Hindlimb muscle (tissue), 1 donor: ENCODE data around the gene APMAP. TPM values are rescaled to one million over a fixed set of nuclear protein-coding genes. Genes with fewer than 3 reads are reported as not detected.
"Not testable (repeated sequence)": the region's sequence is repeated elsewhere in the genome, so short reads cannot be mapped to it uniquely, and the experiment has no call there.

ENCODE experiments used
- DNase-seq: peaks from one replicate; pipeline ENCODE4 v3.0.0-alpha.2; 2013
- polyA plus RNA-seq: library from polyadenylated mRNA; unstranded; fragments of 120-200 nt; gene quantifications from one replicate; pipeline ENCODE4 v1.2.1, GENCODE V29; 2013; ENCODE audit not compliant: insufficient read length

Gene APMAP
- polyA plus RNA-seq, 1 donor: 47.5 TPM

DNA sequence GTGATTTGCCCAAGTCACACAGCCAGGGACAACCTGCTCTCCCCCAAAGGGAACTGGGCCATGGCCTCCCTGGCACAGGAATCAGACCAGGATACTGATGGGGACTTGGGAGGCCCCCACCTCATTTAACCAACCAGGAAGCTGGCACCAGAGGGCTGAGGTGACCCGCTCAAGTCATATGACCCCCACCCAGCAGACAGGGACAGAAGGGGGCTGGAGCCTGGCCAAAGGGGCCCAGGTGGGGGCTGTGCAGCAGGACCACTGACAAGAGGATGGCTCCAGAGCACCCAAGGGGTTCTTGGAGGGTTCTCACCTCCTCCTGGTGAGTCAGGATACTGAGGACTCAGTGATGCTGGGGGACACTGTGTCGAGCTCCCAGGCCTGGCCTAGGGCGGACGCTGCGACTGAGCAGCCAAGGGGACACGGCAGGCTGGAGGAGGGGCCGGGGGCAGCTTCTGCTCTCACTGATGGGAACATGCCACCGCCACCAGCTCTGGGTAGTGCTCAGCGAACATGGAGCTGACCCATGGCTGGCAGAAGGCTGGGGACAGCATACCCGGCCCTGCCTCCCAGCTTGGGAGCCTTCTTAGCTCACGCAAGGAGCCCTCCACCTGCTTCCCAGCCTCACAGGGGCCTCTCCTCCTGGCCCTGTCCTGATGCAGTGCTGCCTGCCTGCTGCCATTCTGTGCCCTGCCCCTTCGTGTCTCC is 42.3 kb downstream of the APMAP start:
- no peak for DNase-seq

DNA sequence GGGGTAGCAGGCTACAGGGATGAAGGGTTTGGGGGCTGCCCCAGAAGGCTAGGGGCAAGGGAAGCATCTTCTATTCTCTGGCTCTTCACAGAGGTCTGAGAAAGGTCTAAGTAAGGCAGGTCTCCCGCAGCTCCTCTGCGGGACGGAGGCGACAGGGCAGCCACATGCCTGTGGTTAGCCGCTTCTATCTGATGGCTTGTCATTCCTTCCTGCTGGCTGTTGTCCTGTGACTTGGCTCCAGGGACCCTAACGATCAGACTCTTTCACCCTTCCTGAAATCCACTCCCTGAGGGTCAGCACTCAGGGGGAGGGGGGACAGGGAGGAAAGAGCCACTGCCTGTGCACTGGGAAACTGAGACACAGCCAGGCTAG is 42.8 kb downstream of the APMAP start:
- no peak for DNase-seq

DNA sequence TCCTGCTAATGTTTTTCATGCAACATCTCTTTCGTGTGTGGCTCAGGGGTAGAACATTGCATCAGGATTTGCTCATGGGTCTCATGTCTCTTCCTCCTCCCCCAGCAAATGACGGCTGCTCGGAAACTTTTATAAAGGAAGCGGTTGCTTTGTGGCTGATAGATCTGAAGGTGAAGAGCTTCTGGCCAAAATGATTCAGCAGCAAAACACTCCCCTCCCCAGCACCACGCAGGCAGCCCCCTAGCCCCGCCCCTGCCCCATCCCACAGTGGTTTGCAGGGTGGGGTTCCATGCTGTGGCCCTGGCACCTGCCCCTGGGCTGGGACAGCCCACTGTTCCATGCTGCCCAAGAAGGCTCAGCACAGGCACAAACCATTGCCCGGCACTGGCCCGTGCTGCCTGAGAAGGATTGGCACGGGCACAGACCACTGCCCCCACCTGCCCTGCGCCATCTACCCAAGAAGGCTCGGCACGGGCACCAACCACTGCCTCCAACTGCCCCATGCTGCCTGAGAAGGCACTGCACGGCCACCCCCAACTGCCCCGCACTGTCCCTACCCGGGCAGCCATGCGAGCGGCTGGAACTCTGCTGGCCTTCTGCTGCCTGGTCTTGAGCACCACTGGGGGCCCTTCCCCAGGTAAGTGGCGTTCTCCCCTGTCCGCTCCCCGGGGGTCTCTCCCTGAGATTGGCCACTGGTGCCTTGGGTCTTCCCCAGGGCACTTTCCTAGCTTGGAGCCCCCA is 43.4 kb downstream of the APMAP start, which contains the start of gene CST7:
Gene CST7, plus strand, starts transcription at position 331 of the 741 bp plus-strand sequence. Its CDS starts 237 bp downstream, at position 568.
- DNase-seq: no peak

DNA sequence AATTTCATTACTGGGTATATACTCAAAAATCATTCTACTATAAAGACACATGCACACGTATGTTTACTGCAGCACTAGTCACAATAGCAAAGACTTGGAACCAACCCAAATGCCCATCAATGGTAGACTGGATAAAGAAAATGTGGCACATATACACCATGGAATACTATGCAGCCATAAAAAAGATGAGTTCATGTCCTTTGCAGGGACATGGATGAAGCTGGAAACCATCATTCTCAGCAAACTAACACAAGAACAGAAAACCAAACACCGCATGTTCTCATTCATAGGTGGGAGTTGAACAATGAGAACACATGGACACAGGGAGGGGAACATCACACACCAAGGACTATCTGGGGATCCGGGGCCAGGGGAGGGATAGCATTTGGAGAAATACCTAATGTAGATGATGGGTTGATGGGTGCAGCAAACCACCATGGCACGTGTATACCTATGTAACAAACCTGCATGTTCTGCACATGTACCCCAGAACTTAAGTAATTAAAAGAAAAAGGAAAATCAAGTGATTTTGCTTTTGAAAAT is 44.1 kb downstream of the APMAP start:
- not testable (repeated sequence) for DNase-seq

DNA sequence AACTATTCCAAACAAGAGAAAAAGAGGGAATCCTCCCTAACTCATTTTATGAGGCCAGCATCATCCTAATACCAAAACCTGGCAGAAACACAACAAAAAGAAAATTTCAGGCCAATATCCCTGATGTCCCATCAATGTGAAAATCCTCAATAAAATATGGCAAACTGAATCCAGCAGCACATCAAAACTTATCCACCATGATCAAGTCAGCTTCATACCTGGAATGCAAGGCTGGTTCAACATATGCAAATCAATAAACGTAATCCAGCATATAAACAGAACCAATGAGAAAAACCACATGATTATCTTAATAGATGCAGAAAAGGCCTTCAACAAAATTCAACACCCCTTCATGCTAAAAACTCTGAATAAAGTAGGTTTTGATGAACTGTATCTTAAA is 46.2 kb downstream of the APMAP start:
- not testable (repeated sequence) for DNase-seq

DNA sequence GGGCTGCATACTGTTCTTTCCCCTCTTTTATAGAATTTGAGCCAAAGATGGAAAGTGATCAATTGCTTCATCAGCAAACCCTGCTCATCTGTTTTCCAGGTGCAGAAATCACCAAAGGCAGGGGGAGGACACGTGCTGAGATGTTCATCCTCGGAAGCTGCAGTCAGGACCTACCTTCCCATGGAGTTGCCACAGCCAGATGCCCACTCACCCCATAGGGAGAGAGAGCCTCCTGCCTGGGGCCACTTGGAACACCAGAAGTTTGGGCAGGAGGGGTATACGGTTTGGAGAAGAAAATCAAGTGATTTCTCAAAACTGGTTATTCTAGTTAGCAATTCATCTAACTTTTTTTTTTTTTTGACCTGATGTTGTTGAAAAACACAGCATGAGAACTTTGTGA is 48.8 kb downstream of the APMAP start:
- no peak for DNase-seq

DNA sequence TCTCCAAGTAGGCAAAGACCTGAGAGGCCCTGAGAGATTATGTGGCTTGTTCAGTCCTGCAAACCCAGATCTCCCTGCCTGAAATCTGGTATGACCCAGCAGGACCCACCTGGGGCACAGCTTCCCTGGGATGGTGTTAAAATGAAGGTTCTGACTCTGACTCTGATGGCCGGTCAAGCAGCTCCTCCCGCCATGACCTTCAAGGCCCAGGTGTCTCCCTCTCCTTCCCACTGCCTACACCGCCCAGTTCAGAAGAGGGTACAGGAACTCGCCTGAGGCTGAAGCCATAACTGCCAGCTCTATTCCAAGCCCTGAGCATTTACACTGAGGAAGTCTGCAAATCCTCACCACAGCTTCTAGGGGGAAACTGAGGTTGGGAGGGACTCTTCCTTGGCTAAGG is 49.4 kb downstream of the APMAP start:
- no peak for DNase-seq

DNA sequence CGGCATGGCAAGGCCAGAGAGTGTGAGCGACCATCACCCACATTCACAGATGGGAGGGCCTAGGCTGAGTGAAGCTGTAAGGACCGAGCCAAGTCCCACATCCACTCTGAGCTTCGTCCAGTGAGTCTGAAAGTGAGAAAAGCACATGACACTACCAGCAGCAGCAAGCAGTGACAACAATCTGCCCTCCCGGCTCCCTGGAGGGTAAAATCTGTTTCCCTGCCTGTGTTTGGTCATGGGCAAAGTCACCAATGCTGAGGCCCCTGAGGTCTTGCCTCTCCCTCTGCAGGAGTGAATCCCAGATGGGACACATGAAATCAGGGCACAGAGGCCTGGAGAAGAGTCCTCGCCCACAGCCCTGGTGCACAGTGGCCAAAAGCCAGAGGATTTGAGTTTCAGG is 49.9 kb downstream of the APMAP start:
- no peak for DNase-seq

DNA sequence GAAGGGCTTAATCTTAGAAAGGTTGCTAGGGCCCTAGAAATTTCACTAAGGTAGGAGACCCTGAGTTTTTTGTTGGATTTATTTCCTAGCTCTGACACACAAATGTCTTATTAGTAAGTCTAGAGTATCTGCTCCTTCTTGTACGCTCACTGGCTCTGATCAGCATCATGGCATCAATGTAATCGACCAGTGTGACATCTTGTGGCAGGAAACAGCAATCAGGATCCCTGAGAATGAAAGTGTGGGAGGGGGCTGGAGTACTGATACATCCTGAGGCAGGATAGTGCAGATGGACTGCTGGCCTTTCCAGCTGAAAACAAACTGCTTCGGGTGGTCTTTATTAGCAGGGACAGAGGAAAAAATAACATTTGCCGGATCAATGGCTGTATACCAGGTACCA is 53.5 kb downstream of the APMAP start:
- no peak for DNase-seq

DNA sequence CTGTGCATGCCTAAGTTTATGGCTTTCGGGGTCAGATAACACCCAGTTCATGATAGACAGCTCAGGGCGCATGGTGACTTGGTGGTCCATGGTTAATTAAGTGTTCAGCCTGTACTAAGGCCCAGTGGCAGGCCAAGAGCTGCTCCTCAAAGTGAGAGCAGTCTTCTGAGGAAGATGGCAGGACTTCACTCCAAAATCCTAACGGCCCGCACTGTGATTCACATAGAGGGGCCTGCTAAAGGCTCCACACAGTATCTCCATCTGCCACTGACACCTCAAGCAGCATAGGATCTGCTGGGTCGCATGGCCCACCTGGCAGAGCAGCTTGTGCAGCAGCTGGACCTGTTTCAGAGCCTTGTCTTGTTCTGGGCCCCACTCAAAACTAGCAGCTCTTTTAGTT is 54.1 kb downstream of the APMAP start:
- no peak for DNase-seq

DNA sequence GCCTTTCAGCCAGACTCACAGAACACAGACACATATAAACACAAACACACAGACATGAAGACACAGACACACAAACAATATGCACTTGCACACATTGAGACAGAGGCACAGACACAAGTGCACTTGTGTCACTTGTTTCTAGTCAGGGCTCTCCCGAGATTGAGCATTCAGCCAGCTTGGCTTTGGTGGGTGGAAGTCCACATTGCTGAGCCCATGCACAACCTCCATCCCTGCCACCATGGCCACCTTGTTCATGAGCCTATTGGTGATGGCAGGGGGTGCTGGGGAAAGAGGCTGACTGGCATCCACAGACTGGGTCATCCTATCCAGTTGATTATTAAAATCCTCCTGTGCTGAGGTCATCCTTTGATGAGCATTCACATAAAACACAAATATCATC is 55.0 kb downstream of the APMAP start:
- no peak for DNase-seq

DNA sequence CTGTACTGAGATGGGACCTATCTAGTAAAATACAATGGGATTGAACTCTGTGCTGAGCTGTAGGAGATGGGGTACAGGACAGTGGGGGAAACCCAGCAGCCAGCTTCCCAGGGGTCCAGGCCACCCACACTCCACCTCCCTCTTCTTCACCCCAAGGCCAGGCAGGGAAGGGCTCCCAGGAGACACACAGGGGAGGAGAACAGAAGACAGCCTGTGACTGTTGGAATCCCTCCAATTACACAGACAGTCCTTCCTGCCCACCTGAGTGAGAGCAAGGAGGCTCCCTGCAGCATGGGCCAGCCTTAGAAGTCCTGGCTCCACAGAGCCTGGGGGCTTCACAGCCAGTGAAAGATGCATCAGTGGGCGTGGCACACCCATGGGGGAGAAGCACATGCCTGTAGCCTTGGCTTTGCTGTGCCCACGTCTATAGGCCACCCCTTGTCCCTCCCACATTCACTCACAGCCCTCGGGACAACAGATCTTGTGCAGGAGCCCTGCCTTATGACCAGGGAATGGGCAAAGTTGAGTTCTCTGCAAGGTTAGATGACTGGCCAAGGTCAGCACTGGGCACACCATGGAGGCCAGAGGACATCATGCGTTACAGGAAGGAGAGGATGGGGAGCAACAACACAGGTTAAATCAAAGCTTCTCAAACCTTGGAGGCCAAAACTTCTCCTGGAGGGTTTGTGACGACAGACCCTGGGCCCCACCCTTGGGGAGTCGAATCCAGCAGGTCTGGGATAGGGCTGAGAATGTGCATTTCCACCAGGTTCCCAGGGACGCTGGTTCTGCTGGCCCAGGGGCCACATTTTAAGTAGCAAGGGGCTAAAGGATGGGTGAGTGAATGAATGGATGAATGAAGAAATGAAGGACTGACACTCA is 55.8 kb downstream of the APMAP start:
- DNase-seq: no peak

DNA sequence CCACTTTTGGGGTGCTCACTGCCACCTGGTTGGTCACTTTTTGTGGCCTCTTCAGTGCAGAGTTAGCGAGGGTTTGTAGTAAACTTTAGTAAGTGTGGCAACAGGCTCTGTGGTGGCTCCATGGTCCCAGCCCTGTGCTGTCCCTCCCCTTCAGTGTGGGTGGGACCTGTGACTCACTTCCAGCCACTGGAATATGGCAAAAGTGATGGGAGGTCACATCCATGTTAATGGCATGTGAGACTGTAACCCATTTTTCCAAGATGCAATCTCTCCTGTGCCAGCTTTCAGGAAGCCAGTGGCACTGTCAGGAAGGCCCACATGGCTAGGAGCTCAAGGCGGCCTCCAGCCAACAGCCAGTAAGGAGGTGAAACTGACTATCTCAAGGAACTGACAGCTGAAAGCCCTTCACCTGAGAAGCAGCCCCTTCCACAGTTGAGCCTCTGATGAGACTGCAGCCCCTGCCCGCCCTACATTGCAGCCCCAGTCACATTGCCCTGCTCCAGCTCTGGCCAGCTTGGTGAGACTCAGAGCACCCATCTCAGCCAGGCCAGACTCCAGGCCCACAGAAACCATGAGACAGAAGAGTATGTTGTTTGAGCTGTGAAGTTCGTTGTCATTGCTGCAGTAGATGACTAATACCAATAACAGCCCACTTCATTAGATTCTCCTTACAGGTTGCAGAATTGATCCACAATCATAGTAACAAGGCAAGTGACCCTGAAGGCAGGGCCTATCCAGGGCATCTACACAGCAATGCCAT is 56.6 kb downstream of the APMAP start:
- no peak for DNase-seq

DNA sequence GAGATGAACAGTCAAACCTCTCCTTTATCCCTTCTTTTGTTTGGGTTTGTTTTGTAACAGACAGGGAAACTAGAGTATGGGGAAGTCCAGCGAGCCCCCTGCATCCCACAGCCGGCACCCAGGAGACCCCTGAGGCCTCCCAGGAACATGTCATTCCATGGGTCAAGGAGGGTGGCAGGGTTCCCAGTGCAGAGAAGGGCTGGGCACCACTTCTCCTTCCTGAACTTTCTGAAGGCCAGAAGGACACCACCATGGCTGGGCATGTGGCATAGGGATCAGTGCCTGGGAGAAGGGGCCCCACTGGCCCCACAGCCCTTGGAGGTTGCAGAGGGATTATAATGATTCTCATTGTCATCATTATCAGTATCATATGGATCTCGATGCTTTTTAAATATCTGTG is 57.4 kb downstream of the APMAP start:
- no peak for DNase-seq

DNA sequence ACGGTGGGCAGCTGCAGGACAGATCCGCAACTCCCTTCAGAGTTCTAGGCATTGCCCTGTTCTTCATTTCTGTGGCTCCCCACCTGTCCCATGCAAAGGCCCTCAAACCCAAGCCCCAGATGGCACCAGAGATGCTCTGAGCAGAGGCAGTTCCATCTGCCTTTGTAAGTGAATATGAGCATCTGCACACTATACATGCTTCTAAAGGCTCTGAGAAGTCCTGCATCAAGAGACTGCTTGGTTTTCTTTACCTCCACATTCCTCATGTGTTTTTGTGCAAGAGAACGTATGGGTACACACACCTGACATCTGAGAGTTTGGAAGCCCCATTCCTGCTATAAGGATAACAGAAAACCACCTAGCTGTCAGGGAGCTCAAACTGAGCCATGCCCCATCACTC is 57.8 kb downstream of the APMAP start:
- no peak for DNase-seq

DNA sequence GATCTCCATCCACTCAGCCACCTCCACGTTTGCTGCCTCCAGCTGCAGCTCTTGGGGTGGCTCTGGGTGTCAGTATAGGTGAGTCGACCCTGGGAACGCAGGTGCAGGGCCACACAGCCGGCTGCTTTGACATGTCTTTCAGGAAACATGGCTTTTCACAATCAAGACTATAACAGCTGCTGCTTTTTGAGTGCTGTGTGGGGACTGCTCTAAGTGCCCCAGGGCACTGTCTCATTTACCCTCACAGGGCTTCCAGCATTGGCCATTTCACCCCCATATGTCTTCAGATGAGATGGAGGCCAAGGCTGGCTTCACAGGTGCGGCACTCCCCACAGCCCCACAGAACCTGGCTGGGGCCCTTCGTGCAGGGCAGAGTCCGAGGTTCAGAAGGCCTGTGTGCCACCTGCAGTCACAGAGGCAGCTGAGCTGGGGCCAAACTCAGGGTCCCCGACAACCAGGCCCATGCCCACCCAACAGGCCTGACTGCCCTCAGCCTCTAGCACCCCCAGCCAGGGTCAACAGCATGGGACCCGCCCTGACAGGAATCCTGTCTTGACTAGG is 58.4 kb downstream of the APMAP start:
- no peak for DNase-seq

DNA sequence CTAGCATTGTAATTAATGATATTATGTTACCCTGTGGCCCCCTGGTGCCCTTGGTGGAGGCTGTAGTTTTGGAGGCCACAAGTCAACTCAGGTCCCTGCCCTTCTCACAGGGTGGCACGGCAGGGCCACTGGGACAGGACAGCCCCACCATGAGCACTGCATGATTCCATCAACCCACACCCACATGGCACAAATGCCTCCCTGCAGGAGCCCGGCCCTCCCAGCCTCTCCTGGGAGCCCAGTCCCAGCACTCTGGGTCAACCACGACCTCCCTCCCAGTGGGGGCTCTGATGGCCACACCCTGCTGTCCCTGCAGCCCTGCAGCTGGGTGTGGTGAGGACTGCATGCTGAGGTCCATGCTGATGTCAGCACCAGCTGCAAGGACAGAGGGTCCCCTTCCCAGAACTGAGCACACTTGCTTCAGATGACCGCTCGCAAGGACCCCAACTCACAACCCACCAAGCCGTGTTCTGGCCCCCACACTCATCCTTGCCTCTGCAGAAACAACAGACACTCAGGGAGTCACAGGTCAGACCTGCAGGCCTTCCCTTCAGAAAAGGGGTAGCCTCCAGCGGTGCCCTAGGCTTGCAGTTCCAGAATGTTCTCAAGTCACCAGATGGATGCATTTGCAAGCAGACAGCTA is 59.2 kb downstream of the APMAP start:
- no peak for DNase-seq

DNA sequence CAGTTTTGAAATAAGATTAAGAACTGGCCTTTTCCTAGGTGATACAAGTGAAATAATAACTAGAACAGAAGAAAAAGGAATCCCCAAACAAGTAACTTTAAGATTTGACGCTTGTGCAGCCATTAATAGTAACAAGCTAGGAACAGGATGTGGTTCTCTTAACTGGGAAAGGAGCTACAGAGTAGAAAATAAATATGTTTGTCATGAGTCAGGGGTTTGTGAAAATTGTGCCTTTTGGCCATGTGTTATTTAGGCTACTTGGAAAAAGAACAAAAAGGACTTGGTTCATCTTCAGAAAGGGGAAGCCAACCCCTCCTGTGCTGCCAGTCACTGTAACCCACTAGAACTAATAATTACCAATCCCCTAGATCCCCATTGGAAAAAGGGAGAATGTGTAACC is 60.7 kb downstream of the APMAP start:
- not testable (repeated sequence) for DNase-seq

DNA sequence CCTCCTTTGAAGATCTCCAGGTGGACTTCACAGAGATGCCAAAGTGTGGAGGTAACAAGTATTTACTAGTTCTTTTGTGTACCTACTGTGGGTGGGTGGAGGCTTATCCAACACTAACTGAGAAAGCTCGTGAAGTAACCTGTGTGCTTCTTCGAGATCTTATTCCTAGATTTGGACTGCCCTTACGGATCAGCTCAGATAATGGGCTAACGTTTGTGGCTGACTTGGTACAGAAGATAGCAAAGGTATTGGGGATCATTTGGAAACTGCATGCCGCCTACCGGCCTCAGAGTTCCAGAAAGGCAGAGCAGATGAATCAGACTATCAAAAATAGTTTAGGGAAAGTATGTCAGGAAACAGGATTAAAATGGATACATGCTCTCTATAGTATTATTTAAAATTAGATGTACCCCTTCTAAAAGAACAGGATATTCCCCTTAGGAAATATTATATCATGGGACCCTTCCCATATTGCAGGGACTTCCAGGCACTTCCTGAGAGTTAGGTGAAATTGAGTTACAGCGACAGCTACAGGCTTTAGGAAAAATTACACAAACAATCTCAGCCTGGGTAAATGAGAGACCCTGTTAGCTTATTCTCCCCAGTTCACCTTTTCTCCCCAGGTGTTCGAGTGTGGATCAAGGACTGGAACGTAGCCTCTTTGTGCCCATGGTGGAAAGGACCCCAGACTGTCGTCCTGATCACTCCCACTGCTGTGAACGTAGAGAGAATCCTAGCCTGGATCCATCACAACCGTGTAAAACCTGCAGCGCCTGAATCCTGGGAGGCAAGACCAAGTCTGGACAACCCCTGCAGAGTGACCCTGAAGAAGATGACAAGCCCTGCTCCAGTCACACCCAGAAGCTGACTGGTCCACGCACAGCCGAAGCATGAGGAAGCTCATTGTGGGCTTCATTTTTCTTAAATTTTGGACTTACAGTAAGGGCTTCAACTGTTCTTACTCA is 61.5 kb downstream of the APMAP start:
- not testable (repeated sequence) for DNase-seq
